HepG2 (cell line): Measurements from ENCODE around the gene PTPRE. TPM values are rescaled to one million over a fixed set of nuclear protein-coding genes. Genes with fewer than 3 reads are reported as not detected.

Source experiments
- ATAC-seq: fragments of 200-7000 bp; cut with Tn5 transposase; 3 replicates; pipeline ENCODE4 v1.9.1; 2020; ENCODE audit warnings: mild to moderate bottlenecking, moderate library complexity
- BruUV-seq: library from RNA; stranded (reverse); fragments of 400-500 nt; replicated peaks from 2 replicates; lab custom pipeline; 2021; lab: Mats Ljungman, UMichigan
- CTCF ChIA-PET: fragments of 300-600 bp; formaldehyde crosslinking; extraction: SDS; loops from one replicate; lab custom pipeline; 2021; ENCODE audit warnings: low total read pairs, inconsistent platforms, low intra/inter-chr PET ratio; lab: Yijun Ruan, JAX
- POLR2A ChIA-PET: fragments of 350-600 bp; sonication (Branson Sonifier 250); formaldehyde crosslinking; loops from one replicate; lab custom pipeline; 2020; ENCODE audit warnings: antibody characterized with exemption, inconsistent platforms; lab: Yijun Ruan, JAX
- DNase-seq: peaks from one replicate; pipeline ENCODE4 v3.0.0-alpha.2; 2015; ENCODE audit warnings: low spot score
- FAIRE-seq: peaks from 3 replicates; lab custom pipeline; 2011; peaks lifted over from hg19 to GRCh38; lab: Jason Lieb, UNC
- H2AFZ ChIP-seq: one replicate; pipeline ENCODE4 v1.6.1; 2011; ENCODE audit warnings: low read length, inconsistent platforms
- H3K27ac ChIP-seq: fragments of 300-600 bp; 3 replicates; pipeline ENCODE4 v1.8.0; 2011; ENCODE audit warnings: mixed run types, mild to moderate bottlenecking, mixed read lengths, low read length, inconsistent platforms; ENCODE audit not compliant: insufficient read depth; ENCODE audit errors: extremely low read length
- H3K27me3 ChIP-seq, 2 experiments: fragments of 200-600 bp in 1 of 2; 2 replicates in 1 of 2; 3 replicates in 1 of 2; pipeline versions ENCODE4 v1.6.0 to v1.8.0; 2011; ENCODE audit warnings: low read length in 2 of 2, mild to moderate bottlenecking in 2 of 2, moderate library complexity in 2 of 2, inconsistent platforms in 1 of 2; ENCODE audit not compliant: insufficient read depth in 2 of 2, control insufficient read depth in 1 of 2
- H3K36me3 ChIP-seq, 2 experiments: fragments of 200-600 bp in 1 of 2; replicated peaks in 1 of 2; 2 replicates in 1 of 2; 3 replicates in 1 of 2; pipeline versions ENCODE4 v1.5.1 to v1.8.0; 2011; ENCODE audit warnings: low read length in 2 of 2, inconsistent platforms in 1 of 2; ENCODE audit not compliant: insufficient read depth in 2 of 2, control insufficient read depth in 1 of 2
- H3K4me1 ChIP-seq: 2 replicates; pipeline ENCODE4 v1.5.1; 2012; ENCODE audit warnings: low read length, inconsistent platforms; ENCODE audit not compliant: insufficient read depth
- H3K4me2 ChIP-seq: 2 replicates; pipeline ENCODE4 v1.6.0; 2011; ENCODE audit warnings: low read depth, low read length, inconsistent platforms
- H3K4me3 ChIP-seq, 3 experiments: fragments of 200-600 bp in 1 of 3; sonication (generic), shearing (Covaris generic) in 1 of 3; replicated peaks in 1 of 3; 2 replicates each; pipeline ENCODE4 v1.5.1; 2011 to 2016; ENCODE audit warnings: low read length in 3 of 3, inconsistent platforms in 2 of 3, low read depth in 2 of 3, mild to moderate bottlenecking in 2 of 3, control low read depth in 1 of 3, mixed read lengths in 1 of 3; ENCODE audit not compliant: insufficient read depth in 1 of 3
- H3K79me2 ChIP-seq: one replicate; pipeline ENCODE4 v1.6.1; 2011; ENCODE audit warnings: low read length, inconsistent platforms; ENCODE audit not compliant: insufficient read depth
- H3K9ac ChIP-seq: 2 replicates; pipeline ENCODE4 v1.6.0; 2011; ENCODE audit warnings: mild to moderate bottlenecking, low read depth, low read length, inconsistent platforms; ENCODE audit not compliant: insufficient read depth
- H3K9me3 ChIP-seq: 2 replicates; pipeline ENCODE4 v1.5.1; 2012; ENCODE audit warnings: mild to moderate bottlenecking, low read length
- H4K20me1 ChIP-seq: 2 replicates; pipeline ENCODE4 v1.6.0; 2011; ENCODE audit warnings: inconsistent platforms, mild to moderate bottlenecking, low read length, moderate library complexity; ENCODE audit not compliant: insufficient read depth
- CTCF ChIP-seq: sonication (generic); formaldehyde crosslinking; IDR thresholded peaks from 2 replicates; pipeline ENCODE4 v1.5.0; 2020; ENCODE audit warnings: mild to moderate bottlenecking, missing genetic modification reagents, moderate library complexity
- DBP ChIP-seq: sonication (generic); formaldehyde crosslinking; IDR thresholded peaks from 2 replicates; pipeline ENCODE4 v1.4.0; 2020; ENCODE audit warnings: missing genetic modification reagents; ENCODE audit errors: not compliant biosample characterization
- FUBP1 ChIP-seq: sonication (generic); formaldehyde crosslinking; IDR thresholded peaks from 2 replicates; pipeline ENCODE4 v1.5.1; 2020; ENCODE audit warnings: missing genetic modification reagents, mild to moderate bottlenecking, borderline replicate concordance
- NFYB ChIP-seq: sonication (generic); formaldehyde crosslinking; IDR thresholded peaks from 2 replicates; pipeline ENCODE4 v1.4.0; 2020; ENCODE audit warnings: missing genetic modification reagents
- PBX3 ChIP-seq: sonication (generic); formaldehyde crosslinking; IDR thresholded peaks from 2 replicates; pipeline ENCODE4 v1.8.1; 2023; ENCODE audit warnings: missing genetic modification reagents, inconsistent platforms, borderline replicate concordance
- RAD21 ChIP-seq: fragments of 450-650 bp; formaldehyde crosslinking; IDR thresholded peaks from 2 replicates; pipeline ENCODE4 v1.5.0; 2020; ENCODE audit warnings: mild to moderate bottlenecking
- SMC3 ChIP-seq: IDR thresholded peaks from 2 replicates; pipeline ENCODE4 v1.6.1; 2011; ENCODE audit warnings: low read length, improper control_type of control experiment
- STAG1 ChIP-seq: sonication (generic); formaldehyde crosslinking; IDR thresholded peaks from 2 replicates; pipeline ENCODE4 v1.4.0; 2020; ENCODE audit warnings: missing genetic modification reagents
- ZBTB1 ChIP-seq: sonication (generic); formaldehyde crosslinking; IDR thresholded peaks from 2 replicates; pipeline ENCODE4 v1.4.0; 2020; ENCODE audit warnings: missing genetic modification reagents, borderline replicate concordance
- ZHX1 ChIP-seq: sonication (generic); formaldehyde crosslinking; IDR thresholded peaks from 2 replicates; pipeline ENCODE4 v1.8.1; 2022; ENCODE audit warnings: low read depth, mild to moderate bottlenecking, missing genetic modification reagents
- WGBS: methylation state at CpG from one replicate; pipeline ENCODE4 v1.1.6; 2017; ENCODE audit warnings: low lambda C conversion rate; 5-methylcytosine and 5-hydroxymethylcytosine counted together
- in situ Hi-C: cut with HindIII; loops from 2 replicates; pipeline ENCODE4 v1.10.0; 2017; ENCODE audit warnings: low pct_unique_long_range_greater_than_20kb; ENCODE audit not compliant: extremely low pct_ligation_motif_present
- intact Hi-C: fragments of 100-400 bp; cut with micrococcal nuclease; formaldehyde crosslinking; loops from one replicate; pipeline ENCODE4 v1.10.0; 2022; ENCODE audit not compliant: unreplicated experiment
- polyA plus RNA-seq, 8 experiments: library from polyadenylated mRNA; depleted of rRNA in 3 of 8; stranded (reverse) in 7 of 8; unstranded in 1 of 8; fragments of >200 nt; fragmentation: Illumina TruSeq in 4 of 8; extraction: Trizol in 4 of 8; gene quantifications; 2 replicates each; pipeline versions ENCODE4 v1.2.1 to v1.2.3, GENCODE V29; 2011 to 2016; ENCODE audit warnings: low read depth in 4 of 8, missing spikeins in 1 of 8, mixed read lengths in 1 of 8; ENCODE audit not compliant: insufficient read depth in 1 of 8
- total RNA-seq, 5 experiments: library from RNA; depleted of rRNA; stranded (reverse); fragments of >200 nt; fragmentation: Illumina TruSeq; extraction: Trizol; gene quantifications; 2 replicates each; pipeline ENCODE4 v1.2.3, GENCODE V29; 2016; ENCODE audit warnings: low read depth in 1 of 5

Gene PTPRE
- total and polyA plus RNA-seq, 2 of the 13 experiments (the other 11 are each of a cell fraction or from before 2014, with no cell fraction given) = 0.01 to 0.02 TPM

GRCh38 chr10:128035557-128035973 is 128.7 kb downstream of the PTPRE start:
- no peaks in the 10 kb centered on the region for H3K79me2 ChIP-seq
- BruUV-seq = no TSS peak
- DNase-seq = no peak
- H3K27me3 ChIP-seq = peaks cover 0 to 18% of the 10 kb centered on the region in 2 experiments; a peak in 1 of 5 replicates
- no peak overlapping the region for H3K27ac ChIP-seq
- H3K4me1 ChIP-seq = no peaks in the 10 kb centered on the region
- no peak overlapping the region for H3K9ac ChIP-seq
- no peak overlapping the region for H2AFZ ChIP-seq
- no peaks in the 10 kb centered on the region for H3K9me3 ChIP-seq
- TF ChIP-seq SMC3 (peak; percentile 31; the same call in 1 of the 2 replicates), CTCF (peak; percentile 76), FUBP1 (no peak), ZBTB1 (CRISPR knock-in tag) (no peak), DBP (CRISPR knock-in tag) (no peak), RAD21 (CRISPR knock-in tag) (0 out of 2 replicates have a peak, but pooled peaks have one; percentile 19), NFYB (CRISPR knock-in tag) (no peak), ZHX1 (CRISPR knock-in tag) (no peak), PBX3 (CRISPR knock-in tag) (no peak), STAG1 (peak; percentile 46)
- ATAC-seq = peak; percentile 81
- H3K4me2 ChIP-seq = no peak overlapping the region
- 30% methylated on average over 5 of the region's 5 CpGs for WGBS
- H3K36me3 ChIP-seq = no peaks in the 10 kb centered on the region
- ChIA-PET CTCF (interaction anchor here (1.5 kb wide), 1 partner anchor 34 kb away, joined by 4 read pairs; no protein-coding TSS in a partner anchor), POLR2A (no interaction called here)
- in situ Hi-C loops = no loop called here
- H3K4me3 ChIP-seq = no peak overlapping the region
- H4K20me1 ChIP-seq = no peaks in the 10 kb centered on the region
- intact Hi-C loops = loop anchor here (1.0 kb wide), 1 partner anchor 34 kb away; no protein-coding TSS in a partner anchor
- no peak for FAIRE-seq
